ENCODE data around the gene IFIT1B. TPM values are rescaled to one million over a fixed set of nuclear protein-coding genes. Genes with fewer than 3 reads are reported as not detected.
"Not testable (repeated sequence)": the region's sequence is repeated elsewhere in the genome, so short reads cannot be mapped to it uniquely, and the experiment has no call there.

IFIT1B gene
- total RNA-seq, 1 donor from 2014 or later: not detected

GRCh38 chr10:89412276-89412675, 34.4 kb downstream of the IFIT1B start:
- DNase-seq; H3K9me3 ChIP-seq; ATAC-seq; H3K27me3 ChIP-seq; H3K4me3 ChIP-seq; H3K36me3 ChIP-seq; H3K27ac ChIP-seq; intact Hi-C loops (cut with DNase I): not testable (repeated sequence)
- H3K4me1 ChIP-seq: peaks cover 18% of the 10 kb centered on the region

GRCh38 chr10:89413398-89413912, 35.6 kb downstream of the IFIT1B start:
- Histone ChIP-seq H3K4me3 (peak overlapping the region; percentile 90), H3K27me3 (no peaks in the 10 kb centered on the region), H3K4me1 (peaks cover 18% of the 10 kb centered on the region), H3K36me3 (peaks cover 10% of the 10 kb centered on the region), H3K9me3 (no peaks in the 10 kb centered on the region), H3K27ac (peak overlapping the region; percentile 98)
- TF ChIP-seq, protein P1, sequence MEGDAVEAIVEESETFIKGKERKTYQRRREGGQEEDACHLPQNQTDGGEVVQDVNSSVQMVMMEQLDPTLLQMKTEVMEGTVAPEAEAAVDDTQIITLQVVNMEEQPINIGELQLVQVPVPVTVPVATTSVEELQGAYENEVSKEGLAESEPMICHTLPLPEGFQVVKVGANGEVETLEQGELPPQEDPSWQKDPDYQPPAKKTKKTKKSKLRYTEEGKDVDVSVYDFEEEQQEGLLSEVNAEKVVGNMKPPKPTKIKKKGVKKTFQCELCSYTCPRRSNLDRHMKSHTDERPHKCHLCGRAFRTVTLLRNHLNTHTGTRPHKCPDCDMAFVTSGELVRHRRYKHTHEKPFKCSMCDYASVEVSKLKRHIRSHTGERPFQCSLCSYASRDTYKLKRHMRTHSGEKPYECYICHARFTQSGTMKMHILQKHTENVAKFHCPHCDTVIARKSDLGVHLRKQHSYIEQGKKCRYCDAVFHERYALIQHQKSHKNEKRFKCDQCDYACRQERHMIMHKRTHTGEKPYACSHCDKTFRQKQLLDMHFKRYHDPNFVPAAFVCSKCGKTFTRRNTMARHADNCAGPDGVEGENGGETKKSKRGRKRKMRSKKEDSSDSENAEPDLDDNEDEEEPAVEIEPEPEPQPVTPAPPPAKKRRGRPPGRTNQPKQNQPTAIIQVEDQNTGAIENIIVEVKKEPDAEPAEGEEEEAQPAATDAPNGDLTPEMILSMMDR (IDR thresholded peaks at IDR 0.05): no peak
- intact Hi-C loops (cut with DNase I): no loop called here
- ATAC-seq: no peak
- DNase-seq: no peak

GRCh38 chr10:89414146-89414878, 36.5 kb downstream of the IFIT1B start, which contains the start of gene IFIT5:
Gene IFIT5 (plus strand): TSS chr10:89414568. CDS start chr10:89414799, 231 bp downstream.
- peak; percentile 88 for DNase-seq
- intact Hi-C loops (cut with DNase I): no loop called here
- H3K4me1 ChIP-seq: peaks cover 24% of the 10 kb centered on the region
- TF ChIP-seq, protein P1 (IDR thresholded peaks at IDR 0.05): no peak
- H3K9me3 ChIP-seq: no peaks in the 10 kb centered on the region
- ATAC-seq: peak; percentile 91
- no peaks in the 10 kb centered on the region for H3K27me3 ChIP-seq
- peaks cover 10% of the 10 kb centered on the region for H3K36me3 ChIP-seq
- H3K27ac ChIP-seq: peak within 1 kb of the TSS; percentile 98
- H3K4me3 ChIP-seq: peak within 1 kb of the TSS; percentile 90

GRCh38 chr10:89414879-89415821, 37.3 kb downstream of the IFIT1B start:
- Histone ChIP-seq H3K27me3 (no peaks in the 10 kb centered on the region), H3K4me3 (peak overlapping the region; percentile 90), H3K27ac (peak overlapping the region; percentile 98), H3K9me3 (no peaks in the 10 kb centered on the region), H3K36me3 (peaks cover 10% of the 10 kb centered on the region), H3K4me1 (peaks cover 32% of the 10 kb centered on the region)
- intact Hi-C loops (cut with DNase I): no loop called here
- DNase-seq (peak; percentile 82), ATAC-seq (peak; percentile 76)
- TF ChIP-seq, protein P1 (IDR thresholded peaks at IDR 0.05): no peak

DNA sequence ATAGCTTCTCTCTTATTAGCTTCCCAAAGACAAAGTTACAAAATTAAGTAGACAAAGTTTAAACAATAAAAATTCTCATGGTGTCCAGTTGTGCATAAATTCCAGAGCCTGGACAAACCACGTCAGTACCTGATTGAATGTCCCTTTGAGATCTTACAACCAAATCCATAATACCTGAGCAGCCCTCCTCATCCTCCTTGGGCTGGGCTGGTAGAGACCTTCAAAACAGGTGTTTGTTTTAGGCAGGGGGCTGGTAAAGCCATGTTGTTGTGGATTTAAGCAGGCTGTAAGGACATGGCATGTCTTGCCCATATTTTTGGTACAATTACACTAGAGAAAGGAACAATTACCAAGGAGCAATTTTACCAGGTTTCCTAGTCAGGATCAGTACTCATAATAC, 38.6 kb downstream of the IFIT1B start:
- Histone ChIP-seq H3K36me3 (peaks cover 19% of the 10 kb centered on the region), H3K27ac (no peak overlapping the region), H3K27me3 (no peaks in the 10 kb centered on the region), H3K4me1 (peaks cover 40% of the 10 kb centered on the region), H3K4me3 (peak overlapping the region; percentile 90), H3K9me3 (no peaks in the 10 kb centered on the region)
- DNase-seq: no peak
- TF ChIP-seq, protein P1 (IDR thresholded peaks at IDR 0.05): no peak
- intact Hi-C loops (cut with DNase I): no loop called here
- ATAC-seq: no peak
